GM21619 (cell line): ENCODE results near the gene SEMA4B.
"Not testable (repeated sequence)": the region's sequence is repeated elsewhere in the genome, so short reads cannot be mapped to it uniquely, and the experiment has no call there.

Experiments
- ATAC-seq: cut with Tn5 transposase; IDR thresholded peaks from one replicate; pipeline ENCODE4 v1.9.1; 2021; ENCODE audit not compliant: unreplicated experiment

Gene SEMA4B

GRCh38 chr15:90257776-90258175 is 56.6 kb downstream of the SEMA4B start:
- no peak for ATAC-seq

- ATAC-seq: peak; percentile 86
Measured at GRCh38 chr15:90259524-90259923, 58.4 kb downstream of the SEMA4B start.

- ATAC-seq: not testable (repeated sequence)
Measured at GRCh38 chr15:90260731-90261130, 59.6 kb downstream of the SEMA4B start.

GRCh38 chr15:90261811-90262210 is 60.7 kb downstream of the SEMA4B start:
- no peak for ATAC-seq

GRCh38 chr15:90262426-90262825 is 61.3 kb downstream of the SEMA4B start:
- no peak for ATAC-seq

GRCh38 chr15:90264671-90265070 is 63.5 kb downstream of the SEMA4B start:
- ATAC-seq: no peak

- peak; percentile 93 for ATAC-seq
Measured at GRCh38 chr15:90265271-90266060, 64.3 kb downstream of the SEMA4B start, which contains the start of gene NGRN. Gene NGRN, plus strand, starts transcription at chr15:90265672. Its CDS starts 41 bp downstream, at chr15:90265713.

- ATAC-seq: no peak
Measured at GRCh38 chr15:90266061-90266431, 64.9 kb downstream of the SEMA4B start.

GRCh38 chr15:90266485-90266884 is 65.4 kb downstream of the SEMA4B start:
- ATAC-seq: no peak

GRCh38 chr15:90268415-90268814 is 67.3 kb downstream of the SEMA4B start:
- no peak for ATAC-seq

GRCh38 chr15:90270502-90271150 is 69.5 kb downstream of the SEMA4B start:
- no peak for ATAC-seq

GRCh38 chr15:90271459-90272166 is 70.5 kb downstream of the SEMA4B start:
- ATAC-seq: no peak

- not testable (repeated sequence) for ATAC-seq
Measured at GRCh38 chr15:90278467-90278866, 77.3 kb downstream of the SEMA4B start.
